ENCODE measurements around the gene ABL1. TPM values are rescaled to one million over a fixed set of nuclear protein-coding genes. Genes with fewer than 3 reads are reported as not detected.
A peak's percentile ranks its signal among the peaks of the same experiment; 100 is the strongest.

The ABL1 gene
- total RNA-seq, 1 experiment from 2014 or later: 33.0 TPM

- DNase-seq (ENCODE audit: low read depth): no peak
These were observed 56.0 kb downstream of the ABL1 start for GRCh38 chr9:130890870-130891687.

- no peak for DNase-seq (ENCODE audit: low read depth)
These were observed 56.8 kb downstream of the ABL1 start for GRCh38 chr9:130891688-130892476.

GRCh38 chr9:130892477-130893304 is 57.6 kb downstream of the ABL1 start:
- no peak for DNase-seq (ENCODE audit: low read depth)

GRCh38 chr9:130893341-130894101 is 58.5 kb downstream of the ABL1 start:
- no peak for DNase-seq (ENCODE audit: low read depth)

- no peak for DNase-seq (ENCODE audit: low read depth)
These were observed 59.5 kb downstream of the ABL1 start for GRCh38 chr9:130894546-130894945.

- no peak for DNase-seq (ENCODE audit: low read depth)
These were observed 60.0 kb downstream of the ABL1 start for GRCh38 chr9:130895038-130895437.

- DNase-seq (ENCODE audit: low read depth): no peak
These were observed 60.6 kb downstream of the ABL1 start for GRCh38 chr9:130895481-130896232.

- DNase-seq (ENCODE audit: low read depth): no peak
These were observed 61.4 kb downstream of the ABL1 start, which contains the start of gene QRFP for GRCh38 chr9:130896233-130897014. TSS of gene QRFP (minus strand) at chr9:130896812. CDS start at chr9:130893838, 2,974 bp downstream.

- DNase-seq (ENCODE audit: low read depth): no peak
These were observed 62.2 kb downstream of the ABL1 start for GRCh38 chr9:130897105-130897751.

- no peak for DNase-seq (ENCODE audit: low read depth)
These were observed 62.9 kb downstream of the ABL1 start for GRCh38 chr9:130897848-130898551.

GRCh38 chr9:130898552-130898852 is 63.4 kb downstream of the ABL1 start:
- no peak for DNase-seq (ENCODE audit: low read depth)

GRCh38 chr9:130899051-130899748 is 64.1 kb downstream of the ABL1 start:
- DNase-seq (ENCODE audit: low read depth): no peak

GRCh38 chr9:130900701-130901497 is 65.8 kb downstream of the ABL1 start:
- DNase-seq (ENCODE audit: low read depth): no peak

GRCh38 chr9:130901498-130902203 is 66.6 kb downstream of the ABL1 start:
- DNase-seq (ENCODE audit: low read depth): peak; percentile 47

- no peak for DNase-seq (ENCODE audit: low read depth)
These were observed 67.4 kb downstream of the ABL1 start for GRCh38 chr9:130902204-130903185.
